ENCODE measurements around the gene MAPK6. TPM values are rescaled to one million over a fixed set of nuclear protein-coding genes. Genes with fewer than 3 reads are reported as not detected.

The MAPK6 gene
- total and polyA plus RNA-seq, 9 of the 15 experiments (the other 6 are each of a cell fraction or from before 2014, with no cell fraction given) = 28.5 to 97.1 (median 74.0) TPM

DNA sequence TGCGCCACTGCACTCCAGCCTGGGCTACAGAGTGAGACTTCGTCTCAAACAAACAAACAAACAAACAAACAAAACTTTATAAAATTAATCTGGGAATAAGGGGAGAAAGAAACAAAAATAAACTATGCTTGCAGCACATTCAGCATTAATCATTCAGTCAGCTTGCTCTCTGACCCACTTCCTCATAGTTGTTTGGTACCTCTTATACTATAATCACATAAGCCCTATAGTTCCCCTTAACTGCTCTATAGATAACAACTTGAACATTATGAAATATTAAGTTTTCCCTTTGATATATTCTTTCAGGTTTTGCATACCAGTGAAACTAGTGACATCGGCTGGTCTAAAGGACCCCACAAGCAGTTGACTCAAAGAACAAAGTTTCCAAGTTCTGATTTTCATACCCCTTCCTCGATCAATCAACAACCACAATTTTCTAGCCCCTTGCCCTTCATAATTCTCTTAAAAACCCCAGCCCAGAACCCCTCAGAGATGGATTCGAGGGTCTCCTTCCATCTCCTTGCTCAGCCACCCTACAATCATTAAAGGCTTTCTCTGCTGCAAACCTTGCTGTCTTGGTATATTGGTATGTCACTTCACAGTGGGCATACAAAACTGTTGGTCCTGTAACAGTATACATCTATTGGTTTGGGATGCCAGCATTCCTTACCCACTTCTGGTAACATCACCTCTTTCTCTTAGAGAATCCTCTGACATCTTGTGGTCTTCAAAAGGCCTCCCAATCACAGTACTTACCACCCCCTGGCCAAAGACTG, 67.2 kb downstream of the MAPK6 start (continued):
- TF ChIP-seq, protein P1, sequence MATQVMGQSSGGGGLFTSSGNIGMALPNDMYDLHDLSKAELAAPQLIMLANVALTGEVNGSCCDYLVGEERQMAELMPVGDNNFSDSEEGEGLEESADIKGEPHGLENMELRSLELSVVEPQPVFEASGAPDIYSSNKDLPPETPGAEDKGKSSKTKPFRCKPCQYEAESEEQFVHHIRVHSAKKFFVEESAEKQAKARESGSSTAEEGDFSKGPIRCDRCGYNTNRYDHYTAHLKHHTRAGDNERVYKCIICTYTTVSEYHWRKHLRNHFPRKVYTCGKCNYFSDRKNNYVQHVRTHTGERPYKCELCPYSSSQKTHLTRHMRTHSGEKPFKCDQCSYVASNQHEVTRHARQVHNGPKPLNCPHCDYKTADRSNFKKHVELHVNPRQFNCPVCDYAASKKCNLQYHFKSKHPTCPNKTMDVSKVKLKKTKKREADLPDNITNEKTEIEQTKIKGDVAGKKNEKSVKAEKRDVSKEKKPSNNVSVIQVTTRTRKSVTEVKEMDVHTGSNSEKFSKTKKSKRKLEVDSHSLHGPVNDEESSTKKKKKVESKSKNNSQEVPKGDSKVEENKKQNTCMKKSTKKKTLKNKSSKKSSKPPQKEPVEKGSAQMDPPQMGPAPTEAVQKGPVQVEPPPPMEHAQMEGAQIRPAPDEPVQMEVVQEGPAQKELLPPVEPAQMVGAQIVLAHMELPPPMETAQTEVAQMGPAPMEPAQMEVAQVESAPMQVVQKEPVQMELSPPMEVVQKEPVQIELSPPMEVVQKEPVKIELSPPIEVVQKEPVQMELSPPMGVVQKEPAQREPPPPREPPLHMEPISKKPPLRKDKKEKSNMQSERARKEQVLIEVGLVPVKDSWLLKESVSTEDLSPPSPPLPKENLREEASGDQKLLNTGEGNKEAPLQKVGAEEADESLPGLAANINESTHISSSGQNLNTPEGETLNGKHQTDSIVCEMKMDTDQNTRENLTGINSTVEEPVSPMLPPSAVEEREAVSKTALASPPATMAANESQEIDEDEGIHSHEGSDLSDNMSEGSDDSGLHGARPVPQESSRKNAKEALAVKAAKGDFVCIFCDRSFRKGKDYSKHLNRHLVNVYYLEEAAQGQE (IDR thresholded peaks at IDR 0.05; ENCODE audit: borderline replicate concordance) = no peak
- TF ChIP-seq, protein P1 (CRISPR knock-in tag; IDR thresholded peaks at IDR 0.05; ENCODE audit: low read depth) = no peak
- TF ChIP-seq CBX3 (IDR thresholded peaks at IDR 0.05; ENCODE audit: borderline replicate concordance in 1 of 2, low read length in 2 of 2) = 0 out of 3 replicates have a peak, but pooled peaks of 1 of the 2 experiments have one; percentile 38
- TF ChIP-seq, protein P2, sequence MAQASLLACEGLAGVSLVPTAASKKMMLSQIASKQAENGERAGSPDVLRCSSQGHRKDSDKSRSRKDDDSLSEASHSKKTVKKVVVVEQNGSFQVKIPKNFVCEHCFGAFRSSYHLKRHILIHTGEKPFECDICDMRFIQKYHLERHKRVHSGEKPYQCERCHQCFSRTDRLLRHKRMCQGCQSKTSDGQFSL (CRISPR knock-in tag; IDR thresholded peaks at IDR 0.05) = no peak
- TF ChIP-seq, protein P2 (tag; IDR thresholded peaks at IDR 0.05) = no peak

Measured in K562 (cell line).